Neural cell (in vitro differentiated cells): ENCODE measurements around the gene TYW5. TPM values are rescaled to one million over a fixed set of nuclear protein-coding genes. Genes with fewer than 3 reads are reported as not detected.

Experiments
- H2AFZ ChIP-seq: fragments of 200-600, 300-800 bp; sonication (generic), shearing (Covaris generic); 2 replicates; pipeline ENCODE4 v1.6.0; 2014; ENCODE audit warnings: low read depth, mild to moderate bottlenecking, antibody characterized with exemption, low read length, moderate library complexity
- H3F3A ChIP-seq: fragments of 200-600 bp; shearing (Covaris generic); 2 replicates; pipeline ENCODE4 v1.6.1; 2016; ENCODE audit warnings: mild to moderate bottlenecking, moderate library complexity, mixed read lengths, antibody characterized with exemption, low read length; ENCODE audit not compliant: insufficient read depth, poor library complexity, severe bottlenecking
- H3K27ac ChIP-seq: fragments of 200-600, 300-800 bp; sonication (generic), shearing (Covaris generic); 2 replicates; pipeline ENCODE4 v1.5.1; 2014; ENCODE audit warnings: mild to moderate bottlenecking, low read length, moderate library complexity
- H3K27me3 ChIP-seq: fragments of 300-800, 200-600 bp; sonication (generic), shearing (Covaris generic); 2 replicates; pipeline ENCODE4 v1.6.0; 2014; ENCODE audit warnings: mild to moderate bottlenecking, low read depth, low read length, moderate library complexity; ENCODE audit not compliant: insufficient read depth
- H3K36me3 ChIP-seq: fragments of 300-800, 200-600 bp; sonication (generic), shearing (Covaris generic); 2 replicates; pipeline ENCODE4 v1.5.1; 2014; ENCODE audit warnings: mild to moderate bottlenecking, antibody characterized with exemption, low read length, moderate library complexity; ENCODE audit not compliant: insufficient read depth
- H3K4me2 ChIP-seq: fragments of 300-800, 200-600 bp; sonication (generic), shearing (Covaris generic); 2 replicates; pipeline ENCODE4 v1.6.0; 2014; ENCODE audit warnings: mild to moderate bottlenecking, low read length
- H3K4me3 ChIP-seq: fragments of 300-800, 200-600 bp; sonication (generic), shearing (Covaris generic); 2 replicates; pipeline ENCODE4 v1.5.1; 2014; ENCODE audit warnings: mild to moderate bottlenecking, low read length, moderate library complexity
- H3K79me2 ChIP-seq: fragments of 200-600 bp; shearing (Covaris generic); replicated peaks from 2 replicates; pipeline ENCODE4 v1.6.0; 2014; ENCODE audit warnings: mild to moderate bottlenecking, low read length, moderate library complexity; ENCODE audit not compliant: insufficient read depth
- H3K9ac ChIP-seq: fragments of 300-800, 200-600 bp; sonication (generic), shearing (Covaris generic); 2 replicates; pipeline ENCODE4 v1.6.1; 2016; ENCODE audit warnings: mild to moderate bottlenecking, low read length, mixed read lengths
- H3K9me2 ChIP-seq: fragments of 200-600 bp; shearing (Covaris generic); 2 replicates; pipeline ENCODE4 v1.6.1; 2016; ENCODE audit warnings: mild to moderate bottlenecking, low read length, mixed read lengths; ENCODE audit not compliant: insufficient read depth
- H3K9me3 ChIP-seq: fragments of 200-600, 300-800 bp; sonication (generic), shearing (Covaris generic); 2 replicates; pipeline ENCODE4 v1.6.1; 2016; ENCODE audit warnings: mild to moderate bottlenecking, mixed run types, low read length, moderate library complexity, mixed read lengths
- H4K20me1 ChIP-seq: fragments of 200-600 bp; shearing (Covaris generic); 2 replicates; pipeline ENCODE4 v1.6.1; 2016; ENCODE audit warnings: mild to moderate bottlenecking, mixed run types; ENCODE audit not compliant: insufficient read depth
- EP300 ChIP-seq: fragments of 450-650 bp; conservative IDR thresholded peaks from 2 replicates; pipeline ENCODE4 v1.6.1; 2014; ENCODE audit warnings: antibody characterized with exemption, mild to moderate bottlenecking, moderate library complexity; ENCODE audit not compliant: poor library complexity, severe bottlenecking
- EZH2 ChIP-seq: fragments of 200-600, 300-800 bp; shearing (Covaris generic), sonication (generic); IDR thresholded peaks from 2 replicates; pipeline ENCODE4 v1.6.1; 2014; ENCODE audit warnings: antibody characterized with exemption, low read length, borderline replicate concordance, mild to moderate bottlenecking; ENCODE audit not compliant: insufficient read depth, poor library complexity, severe bottlenecking
- MXI1 ChIP-seq: fragments of 450-650 bp; conservative IDR thresholded peaks from 2 replicates; pipeline ENCODE4 v1.6.1; 2014; ENCODE audit warnings: antibody characterized with exemption, mild to moderate bottlenecking; ENCODE audit not compliant: poor library complexity, severe bottlenecking
- POLR2AphosphoS5 ChIP-seq: IDR thresholded peaks from 2 replicates; pipeline ENCODE4 v1.6.1; 2012
- RAD21 ChIP-seq: fragments of 450-650 bp; conservative IDR thresholded peaks from 2 replicates; pipeline ENCODE4 v1.6.1; 2014; ENCODE audit warnings: antibody characterized with exemption, mild to moderate bottlenecking, moderate library complexity
- SMC3 ChIP-seq: fragments of 450-650 bp; conservative IDR thresholded peaks from 2 replicates; pipeline ENCODE4 v1.6.1; 2014; ENCODE audit warnings: antibody characterized with exemption, mild to moderate bottlenecking, moderate library complexity; ENCODE audit not compliant: poor library complexity
- TAF1 ChIP-seq: IDR thresholded peaks from 2 replicates; pipeline ENCODE4 v1.6.1; 2012; ENCODE audit warnings: low read depth
- polyA plus RNA-seq: library from polyadenylated mRNA; depleted of rRNA; stranded (reverse); fragments of >200 nt; gene quantifications from 2 replicates; pipeline ENCODE4 v1.2.3, GENCODE V29; 2014
- TF ChIP-seq, protein P1 (sequence below): fragments of 450-650 bp; IDR thresholded peaks from 2 replicates; pipeline ENCODE4 v1.5.1; 2014; ENCODE audit warnings: antibody characterized with exemption, mild to moderate bottlenecking, moderate library complexity; ENCODE audit not compliant: poor library complexity, severe bottlenecking
- TF ChIP-seq, protein P2 (sequence below): IDR thresholded peaks from 2 replicates; pipeline ENCODE4 v1.6.1; 2012; ENCODE audit warnings: borderline replicate concordance

TYW5 gene
- polyA plus RNA-seq, 1 donor from 2014 or later = 15.2 TPM

DNA sequence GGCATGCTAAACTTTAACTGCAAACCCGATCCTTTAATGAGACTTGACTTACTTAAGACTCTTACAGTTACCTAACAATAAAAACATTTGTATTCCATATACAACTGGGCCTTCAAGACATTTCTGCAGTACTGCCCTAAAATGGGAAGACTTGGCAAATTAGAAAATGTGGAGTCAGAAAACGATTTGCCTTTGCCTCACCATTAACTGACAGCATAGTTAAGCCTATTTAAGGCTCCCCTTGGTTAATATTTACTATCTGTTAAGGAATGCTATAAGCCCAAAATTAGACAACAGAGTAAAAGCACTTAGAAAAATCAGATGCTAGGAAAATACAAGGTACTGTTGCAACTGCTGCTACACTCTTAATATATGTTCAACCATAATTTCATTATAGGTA, 18.7 kb downstream of the TYW5 start:
- H3K27me3 ChIP-seq = no peaks in the 10 kb centered on the region
- no peak overlapping the region for H3K27ac ChIP-seq
- no peak overlapping the region for H2AFZ ChIP-seq
- no peaks in the 10 kb centered on the region for H4K20me1 ChIP-seq
- no peaks in the 10 kb centered on the region for H3K79me2 ChIP-seq
- H3F3A ChIP-seq = no peaks in the 10 kb centered on the region
- no peak overlapping the region for H3K4me2 ChIP-seq
- no peaks in the 10 kb centered on the region for H3K9me2 ChIP-seq
- H3K4me3 ChIP-seq = no peak overlapping the region
- H3K36me3 ChIP-seq = peaks cover 12% of the 10 kb centered on the region
- TF ChIP-seq POLR2AphosphoS5 (no peak), TAF1 (no peak), EP300 (no peak), SMC3 (no peak), EZH2 (no peak), MXI1 (no peak), RAD21 (no peak)
- TF ChIP-seq, protein P1, sequence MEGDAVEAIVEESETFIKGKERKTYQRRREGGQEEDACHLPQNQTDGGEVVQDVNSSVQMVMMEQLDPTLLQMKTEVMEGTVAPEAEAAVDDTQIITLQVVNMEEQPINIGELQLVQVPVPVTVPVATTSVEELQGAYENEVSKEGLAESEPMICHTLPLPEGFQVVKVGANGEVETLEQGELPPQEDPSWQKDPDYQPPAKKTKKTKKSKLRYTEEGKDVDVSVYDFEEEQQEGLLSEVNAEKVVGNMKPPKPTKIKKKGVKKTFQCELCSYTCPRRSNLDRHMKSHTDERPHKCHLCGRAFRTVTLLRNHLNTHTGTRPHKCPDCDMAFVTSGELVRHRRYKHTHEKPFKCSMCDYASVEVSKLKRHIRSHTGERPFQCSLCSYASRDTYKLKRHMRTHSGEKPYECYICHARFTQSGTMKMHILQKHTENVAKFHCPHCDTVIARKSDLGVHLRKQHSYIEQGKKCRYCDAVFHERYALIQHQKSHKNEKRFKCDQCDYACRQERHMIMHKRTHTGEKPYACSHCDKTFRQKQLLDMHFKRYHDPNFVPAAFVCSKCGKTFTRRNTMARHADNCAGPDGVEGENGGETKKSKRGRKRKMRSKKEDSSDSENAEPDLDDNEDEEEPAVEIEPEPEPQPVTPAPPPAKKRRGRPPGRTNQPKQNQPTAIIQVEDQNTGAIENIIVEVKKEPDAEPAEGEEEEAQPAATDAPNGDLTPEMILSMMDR = no peak
- TF ChIP-seq, protein P2, sequence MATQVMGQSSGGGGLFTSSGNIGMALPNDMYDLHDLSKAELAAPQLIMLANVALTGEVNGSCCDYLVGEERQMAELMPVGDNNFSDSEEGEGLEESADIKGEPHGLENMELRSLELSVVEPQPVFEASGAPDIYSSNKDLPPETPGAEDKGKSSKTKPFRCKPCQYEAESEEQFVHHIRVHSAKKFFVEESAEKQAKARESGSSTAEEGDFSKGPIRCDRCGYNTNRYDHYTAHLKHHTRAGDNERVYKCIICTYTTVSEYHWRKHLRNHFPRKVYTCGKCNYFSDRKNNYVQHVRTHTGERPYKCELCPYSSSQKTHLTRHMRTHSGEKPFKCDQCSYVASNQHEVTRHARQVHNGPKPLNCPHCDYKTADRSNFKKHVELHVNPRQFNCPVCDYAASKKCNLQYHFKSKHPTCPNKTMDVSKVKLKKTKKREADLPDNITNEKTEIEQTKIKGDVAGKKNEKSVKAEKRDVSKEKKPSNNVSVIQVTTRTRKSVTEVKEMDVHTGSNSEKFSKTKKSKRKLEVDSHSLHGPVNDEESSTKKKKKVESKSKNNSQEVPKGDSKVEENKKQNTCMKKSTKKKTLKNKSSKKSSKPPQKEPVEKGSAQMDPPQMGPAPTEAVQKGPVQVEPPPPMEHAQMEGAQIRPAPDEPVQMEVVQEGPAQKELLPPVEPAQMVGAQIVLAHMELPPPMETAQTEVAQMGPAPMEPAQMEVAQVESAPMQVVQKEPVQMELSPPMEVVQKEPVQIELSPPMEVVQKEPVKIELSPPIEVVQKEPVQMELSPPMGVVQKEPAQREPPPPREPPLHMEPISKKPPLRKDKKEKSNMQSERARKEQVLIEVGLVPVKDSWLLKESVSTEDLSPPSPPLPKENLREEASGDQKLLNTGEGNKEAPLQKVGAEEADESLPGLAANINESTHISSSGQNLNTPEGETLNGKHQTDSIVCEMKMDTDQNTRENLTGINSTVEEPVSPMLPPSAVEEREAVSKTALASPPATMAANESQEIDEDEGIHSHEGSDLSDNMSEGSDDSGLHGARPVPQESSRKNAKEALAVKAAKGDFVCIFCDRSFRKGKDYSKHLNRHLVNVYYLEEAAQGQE = no peak
- H3K9me3 ChIP-seq = no peaks in the 10 kb centered on the region
- H3K9ac ChIP-seq = no peak overlapping the region

DNA sequence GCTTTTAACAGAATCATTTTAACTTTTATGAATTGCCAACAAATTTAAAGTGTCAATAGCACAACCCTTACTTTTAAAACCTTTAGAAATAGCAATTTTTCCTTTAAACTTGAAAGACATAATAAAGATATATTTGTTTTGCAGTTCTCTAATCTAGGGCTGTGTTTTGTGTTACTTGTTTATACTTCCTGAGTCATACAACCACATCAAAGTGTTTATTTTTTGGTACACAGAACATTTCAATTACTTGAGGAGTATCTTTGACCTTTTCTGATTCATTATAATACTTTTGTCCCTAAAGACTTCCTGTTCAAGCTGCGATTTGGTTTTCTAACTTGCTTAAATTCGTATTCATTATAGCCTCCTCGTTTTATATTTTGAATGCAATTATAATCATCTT, 21.8 kb downstream of the TYW5 start:
- Histone ChIP-seq H3K4me2 (no peak overlapping the region), H3K27ac (no peak overlapping the region), H3K36me3 (peaks cover 9% of the 10 kb centered on the region), H3K4me3 (no peak overlapping the region), H3K9ac (no peak overlapping the region), H3K9me3 (no peaks in the 10 kb centered on the region), H2AFZ (no peak overlapping the region), H3F3A (no peaks in the 10 kb centered on the region), H3K79me2 (no peaks in the 10 kb centered on the region), H3K9me2 (no peaks in the 10 kb centered on the region), H3K27me3 (no peaks in the 10 kb centered on the region), H4K20me1 (no peaks in the 10 kb centered on the region)
- TF ChIP-seq SMC3 = no peak

DNA sequence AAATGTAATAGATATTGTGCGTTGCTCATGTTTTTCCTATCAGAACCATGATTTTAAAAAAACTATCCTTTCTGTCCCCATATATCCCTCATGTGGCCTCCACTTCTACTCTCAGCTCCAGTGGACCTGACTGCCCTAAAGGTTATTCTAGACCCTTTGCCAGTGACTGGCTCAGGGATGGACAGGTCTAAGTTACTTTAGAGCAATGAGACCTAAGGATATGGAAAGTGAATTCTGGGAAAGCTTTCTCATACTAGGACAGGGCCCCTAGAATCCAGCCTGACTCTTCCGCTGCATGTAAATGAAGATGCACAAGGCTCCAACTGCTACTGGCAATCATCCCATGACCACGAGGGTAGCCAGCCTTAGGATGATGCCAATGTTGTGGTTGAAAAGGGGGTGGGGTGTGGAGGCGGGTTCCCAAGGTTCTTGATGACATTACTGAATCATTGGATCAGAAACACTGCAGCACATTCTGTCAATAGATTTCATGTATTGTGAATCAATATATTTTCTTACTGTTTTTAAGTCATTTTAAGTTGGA, 22.9 kb downstream of the TYW5 start:
- Histone ChIP-seq H4K20me1 (no peaks in the 10 kb centered on the region), H3K4me3 (no peak overlapping the region), H3K9ac (no peak overlapping the region), H3K9me2 (no peaks in the 10 kb centered on the region), H2AFZ (no peak overlapping the region), H3K36me3 (peaks cover 7% of the 10 kb centered on the region), H3K27me3 (no peaks in the 10 kb centered on the region), H3K79me2 (no peaks in the 10 kb centered on the region), H3K9me3 (no peaks in the 10 kb centered on the region), H3F3A (no peaks in the 10 kb centered on the region), H3K27ac (no peak overlapping the region), H3K4me2 (no peak overlapping the region)
- TF ChIP-seq POLR2AphosphoS5 (no peak), EZH2 (no peak), RAD21 (no peak), EP300 (no peak), MXI1 (no peak), TAF1 (no peak), SMC3 (no peak)
- TF ChIP-seq, protein P1 = no peak
- TF ChIP-seq, protein P2 = no peak
